Measurements from ENCODE around the gene KDM2B. TPM values are rescaled to one million over a fixed set of nuclear protein-coding genes. Genes with fewer than 3 reads are reported as not detected.

The KDM2B gene
- total and polyA plus RNA-seq, 2 donors (not counting 1 experiment from before 2014, with no cell fraction given), result 108 to 126 TPM

DNA sequence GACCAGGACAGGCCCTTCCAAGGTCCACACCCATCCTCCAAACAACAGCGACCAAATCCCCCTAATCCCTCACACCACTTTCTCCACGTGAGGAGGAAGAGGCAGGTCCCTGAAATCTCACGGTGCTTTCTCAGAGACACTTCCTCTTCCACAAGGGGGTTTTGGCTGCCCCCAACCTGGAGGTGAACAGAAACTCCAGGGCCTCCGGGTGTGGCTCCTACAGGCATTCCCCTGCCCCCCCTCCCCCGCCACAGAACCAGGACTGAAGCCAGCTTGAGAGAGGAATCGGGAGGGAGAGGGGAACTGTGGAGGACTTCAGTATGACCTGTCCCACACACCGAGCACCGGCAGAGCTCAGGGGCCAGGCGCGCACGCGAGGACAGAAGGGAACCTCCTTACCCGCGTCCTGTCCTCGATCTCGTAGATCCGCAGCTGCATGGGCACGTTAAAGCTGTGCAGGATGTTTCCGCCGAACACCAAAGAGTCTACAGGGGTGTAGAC, 60.2 kb downstream of the KDM2B start:
- H3K27me3 Mint-ChIP-seq, result no peaks in the 10 kb centered on the region
- Histone ChIP-seq H3K4me3 (ENCODE audit: control extremely low read depth in 1 of 5, extremely low read depth in 1 of 5, insufficient read depth in 1 of 5, low read depth in 2 of 5, low read length in 4 of 5) (no peak overlapping the region), H3K9ac (ENCODE audit: low read length) (no peak overlapping the region), H2AFZ (ENCODE audit: insufficient read depth, low read depth, low read length, poor library complexity, severe bottlenecking) (no peak overlapping the region), H3K36me3 (replicated peaks in 1 of 2; ENCODE audit: control extremely low read depth in 1 of 2, control insufficient read depth in 1 of 2, extremely low read depth in 1 of 2, insufficient read depth in 2 of 2, low read length in 1 of 2) (peaks cover 0 to 61% of the 10 kb centered on the region in 2 experiments), H3K27ac (ENCODE audit: low read length in 2 of 2) (no peak overlapping the region), H4K20me1 (ENCODE audit: control insufficient read depth, insufficient read depth, low read length, poor library complexity, severe bottlenecking) (peaks cover 18% of the 10 kb centered on the region), H3K9me3 (ENCODE audit: control extremely low read depth in 1 of 3, control insufficient read depth in 2 of 3, insufficient read depth in 1 of 3, low read length in 2 of 3) (no peaks in the 10 kb centered on the region), H3K27me3 (replicated peaks in 1 of 4; ENCODE audit: control extremely low read depth in 1 of 4, control insufficient read depth in 3 of 4, insufficient read depth in 4 of 4, low read length in 3 of 4) (no peaks in the 10 kb centered on the region), H3K79me2 (ENCODE audit: control insufficient read depth, insufficient read depth, low read length) (peaks cover 93% of the 10 kb centered on the region), H3K4me2 (replicated peaks; ENCODE audit: low read depth, low read length, poor library complexity, severe bottlenecking) (no peak overlapping the region), H3K4me1 (ENCODE audit: control insufficient read depth in 2 of 2, insufficient read depth in 2 of 2, low read length in 2 of 2) (peaks cover 9 to 37% of the 10 kb centered on the region in 2 donors)
- ChIA-PET CTCF (interaction anchor here (0.9 to 1.3 kb wide), 4 partner anchors 16 to 26 kb away, joined by 3 read pairs; no protein-coding TSS in a partner anchor), POLR2A (interaction anchor here (1.0 kb wide), 1 partner anchor 16 kb away, joined by 6 read pairs; no protein-coding TSS in a partner anchor)
- no peaks in the 10 kb centered on the region for H3K9me3 Mint-ChIP-seq (ENCODE audit: insufficient read depth)
- WGBS (ENCODE audit: insufficient coverage), result 87% methylated on average over 17 of the region's 20 CpGs
- peak overlapping the region; percentile 53 for H3K27ac Mint-ChIP-seq
- peaks cover 39% of the 10 kb centered on the region for H3K4me1 Mint-ChIP-seq
- no peak overlapping the region for H3K4me3 Mint-ChIP-seq
- no peak for ATAC-seq (ENCODE audit: low read depth)
- peak; percentile 56 for DNase-seq
- intact Hi-C loops (cut with micrococcal nuclease), result no loop called here
- TF ChIP-seq, protein P1, sequence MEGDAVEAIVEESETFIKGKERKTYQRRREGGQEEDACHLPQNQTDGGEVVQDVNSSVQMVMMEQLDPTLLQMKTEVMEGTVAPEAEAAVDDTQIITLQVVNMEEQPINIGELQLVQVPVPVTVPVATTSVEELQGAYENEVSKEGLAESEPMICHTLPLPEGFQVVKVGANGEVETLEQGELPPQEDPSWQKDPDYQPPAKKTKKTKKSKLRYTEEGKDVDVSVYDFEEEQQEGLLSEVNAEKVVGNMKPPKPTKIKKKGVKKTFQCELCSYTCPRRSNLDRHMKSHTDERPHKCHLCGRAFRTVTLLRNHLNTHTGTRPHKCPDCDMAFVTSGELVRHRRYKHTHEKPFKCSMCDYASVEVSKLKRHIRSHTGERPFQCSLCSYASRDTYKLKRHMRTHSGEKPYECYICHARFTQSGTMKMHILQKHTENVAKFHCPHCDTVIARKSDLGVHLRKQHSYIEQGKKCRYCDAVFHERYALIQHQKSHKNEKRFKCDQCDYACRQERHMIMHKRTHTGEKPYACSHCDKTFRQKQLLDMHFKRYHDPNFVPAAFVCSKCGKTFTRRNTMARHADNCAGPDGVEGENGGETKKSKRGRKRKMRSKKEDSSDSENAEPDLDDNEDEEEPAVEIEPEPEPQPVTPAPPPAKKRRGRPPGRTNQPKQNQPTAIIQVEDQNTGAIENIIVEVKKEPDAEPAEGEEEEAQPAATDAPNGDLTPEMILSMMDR (IDR thresholded peaks at IDR 0.05), result no peak
- no peak for TF ChIP-seq EZH2 (IDR thresholded peaks at IDR 0.05; ENCODE audit: borderline replicate concordance, insufficient read depth, low read depth, low read length, poor library complexity, severe bottlenecking)

DNA sequence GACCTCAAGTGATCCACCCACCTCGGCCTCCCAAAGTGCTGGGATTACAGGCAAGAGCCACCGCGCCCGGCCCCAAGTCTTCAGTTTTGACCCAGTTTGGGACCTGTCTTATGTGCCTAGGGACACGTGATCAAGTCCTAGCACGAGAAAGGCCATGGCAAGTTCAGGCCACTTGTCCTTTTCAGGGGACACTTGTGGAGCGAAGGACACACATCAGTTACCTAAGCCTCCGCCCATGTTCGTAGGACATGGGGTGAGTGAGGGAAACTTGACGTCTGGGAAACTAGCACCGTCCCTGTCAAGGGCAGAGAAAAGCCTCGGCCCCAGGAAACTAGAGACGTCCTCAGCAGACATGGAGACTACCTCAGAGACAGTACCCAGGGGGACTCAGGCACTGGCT, 60.7 kb downstream of the KDM2B start:
- no peaks in the 10 kb centered on the region for H3K9me3 Mint-ChIP-seq (ENCODE audit: insufficient read depth)
- no peak overlapping the region for H2AFZ ChIP-seq (ENCODE audit: insufficient read depth, low read depth, low read length, poor library complexity, severe bottlenecking)
- H3K4me3 ChIP-seq (ENCODE audit: control extremely low read depth in 1 of 5, extremely low read depth in 1 of 5, insufficient read depth in 1 of 5, low read depth in 2 of 5, low read length in 4 of 5), result no peak overlapping the region
- DNase-seq (no peak), ATAC-seq (ENCODE audit: low read depth) (no peak)
- no peaks in the 10 kb centered on the region for H3K9me3 ChIP-seq (ENCODE audit: control extremely low read depth in 1 of 3, control insufficient read depth in 2 of 3, insufficient read depth in 1 of 3, low read length in 2 of 3)
- H3K27me3 ChIP-seq (replicated peaks in 1 of 4; ENCODE audit: control extremely low read depth in 1 of 4, control insufficient read depth in 3 of 4, insufficient read depth in 4 of 4, low read length in 3 of 4), result no peaks in the 10 kb centered on the region
- intact Hi-C loops (cut with micrococcal nuclease), result no loop called here
- no peak overlapping the region for H3K27ac ChIP-seq (ENCODE audit: low read length in 2 of 2)
- no peak overlapping the region for H3K4me2 ChIP-seq (replicated peaks; ENCODE audit: low read depth, low read length, poor library complexity, severe bottlenecking)
- TF ChIP-seq, protein P1 (IDR thresholded peaks at IDR 0.05), result no peak
- TF ChIP-seq EZH2 (IDR thresholded peaks at IDR 0.05; ENCODE audit: borderline replicate concordance, insufficient read depth, low read depth, low read length, poor library complexity, severe bottlenecking), result no peak
- no peak overlapping the region for H3K4me3 Mint-ChIP-seq
- H4K20me1 ChIP-seq (ENCODE audit: control insufficient read depth, insufficient read depth, low read length, poor library complexity, severe bottlenecking), result peaks cover 18% of the 10 kb centered on the region
- peaks cover 9 to 40% of the 10 kb centered on the region in 2 donors for H3K4me1 ChIP-seq (ENCODE audit: control insufficient read depth in 2 of 2, insufficient read depth in 2 of 2, low read length in 2 of 2)
- WGBS (ENCODE audit: insufficient coverage), result 95% methylated on average over 10 of the region's 13 CpGs
- CTCF ChIA-PET, result interaction anchor here (0.6 to 1.0 kb wide), 2 partner anchors 21 to 43 kb away, joined by 3 read pairs; no protein-coding TSS in a partner anchor
- no peak overlapping the region for H3K9ac ChIP-seq (ENCODE audit: low read length)
- peaks cover 92% of the 10 kb centered on the region for H3K79me2 ChIP-seq (ENCODE audit: control insufficient read depth, insufficient read depth, low read length)
- no peaks in the 10 kb centered on the region for H3K27me3 Mint-ChIP-seq
- POLR2A ChIA-PET, result no interaction called here
- H3K27ac Mint-ChIP-seq, result no peak overlapping the region
- H3K36me3 ChIP-seq (replicated peaks in 1 of 2; ENCODE audit: control extremely low read depth in 1 of 2, control insufficient read depth in 1 of 2, extremely low read depth in 1 of 2, insufficient read depth in 2 of 2, low read length in 1 of 2), result peaks cover 0 to 60% of the 10 kb centered on the region in 2 experiments
- peaks cover 40% of the 10 kb centered on the region for H3K4me1 Mint-ChIP-seq
